ENCODE data around the gene GRIK4. TPM values are rescaled to one million over a fixed set of nuclear protein-coding genes. Genes with fewer than 3 reads are reported as not detected.

The GRIK4 gene
- total RNA-seq, 2 experiments from 2014 or later, result 0.06 TPM; not detected in 1

DNA sequence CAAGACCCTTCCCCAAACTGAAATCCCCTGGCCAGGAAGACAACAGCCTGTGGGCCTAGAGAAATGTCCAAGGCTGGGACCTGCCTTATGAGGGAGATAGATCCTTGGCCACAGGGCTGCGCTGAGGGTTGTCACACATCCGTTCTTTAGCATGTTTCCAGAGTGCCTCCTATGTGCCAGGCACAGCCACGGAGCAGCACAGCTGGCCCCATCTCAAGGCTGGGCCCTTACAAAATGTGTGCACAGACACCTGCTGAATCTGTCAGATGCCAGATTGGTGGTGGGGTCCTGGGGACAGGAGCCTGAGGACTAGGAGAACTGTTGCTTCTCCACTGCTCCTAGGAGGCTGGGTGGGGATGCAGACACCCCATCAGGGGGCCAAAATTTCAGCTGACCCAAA lies 11.2 kb downstream of the GRIK4 start:
- Histone ChIP-seq H3K9me2 (ENCODE audit: insufficient read depth, low read length) (no peaks in the 10 kb centered on the region), H3K4me3 (ENCODE audit: low read depth, low read length, poor library complexity, severe bottlenecking) (no peak overlapping the region), H3K36me3 (ENCODE audit: insufficient read depth, low read length) (no peaks in the 10 kb centered on the region), H4K20me1 (ENCODE audit: insufficient read depth, low read length) (no peaks in the 10 kb centered on the region), H3K27ac (ENCODE audit: low read depth, low read length, poor library complexity, severe bottlenecking) (no peak overlapping the region), H2AFZ (ENCODE audit: low read length) (no peak overlapping the region), H3K4me1 (ENCODE audit: insufficient read depth, low read length, poor library complexity, severe bottlenecking) (no peaks in the 10 kb centered on the region), H3K9me3 (ENCODE audit: low read length) (no peaks in the 10 kb centered on the region), H3K79me2 (ENCODE audit: insufficient read depth, low read depth, low read length) (no peaks in the 10 kb centered on the region), H3K4me2 (ENCODE audit: low read length) (no peak overlapping the region)
- ChIA-PET POLR2A (no interaction called here), CTCF (ENCODE audit: unreplicated experiment) (no interaction called here)
- intact Hi-C loops (cut with micrococcal nuclease; ENCODE audit: unreplicated experiment), result no loop called here
- TF ChIP-seq, protein P1, sequence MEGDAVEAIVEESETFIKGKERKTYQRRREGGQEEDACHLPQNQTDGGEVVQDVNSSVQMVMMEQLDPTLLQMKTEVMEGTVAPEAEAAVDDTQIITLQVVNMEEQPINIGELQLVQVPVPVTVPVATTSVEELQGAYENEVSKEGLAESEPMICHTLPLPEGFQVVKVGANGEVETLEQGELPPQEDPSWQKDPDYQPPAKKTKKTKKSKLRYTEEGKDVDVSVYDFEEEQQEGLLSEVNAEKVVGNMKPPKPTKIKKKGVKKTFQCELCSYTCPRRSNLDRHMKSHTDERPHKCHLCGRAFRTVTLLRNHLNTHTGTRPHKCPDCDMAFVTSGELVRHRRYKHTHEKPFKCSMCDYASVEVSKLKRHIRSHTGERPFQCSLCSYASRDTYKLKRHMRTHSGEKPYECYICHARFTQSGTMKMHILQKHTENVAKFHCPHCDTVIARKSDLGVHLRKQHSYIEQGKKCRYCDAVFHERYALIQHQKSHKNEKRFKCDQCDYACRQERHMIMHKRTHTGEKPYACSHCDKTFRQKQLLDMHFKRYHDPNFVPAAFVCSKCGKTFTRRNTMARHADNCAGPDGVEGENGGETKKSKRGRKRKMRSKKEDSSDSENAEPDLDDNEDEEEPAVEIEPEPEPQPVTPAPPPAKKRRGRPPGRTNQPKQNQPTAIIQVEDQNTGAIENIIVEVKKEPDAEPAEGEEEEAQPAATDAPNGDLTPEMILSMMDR (conservative IDR thresholded peaks at IDR 0.05; ENCODE audit: low read length), result no peak
- no peak for TF ChIP-seq EZH2phosphoT487 (IDR thresholded peaks at IDR 0.05; ENCODE audit: borderline replicate concordance, low read depth, low read length)
- DNase-seq (ENCODE audit: low spot score), result no peak
- BruUV-seq (replicated peaks), result no TSS peak

DNA sequence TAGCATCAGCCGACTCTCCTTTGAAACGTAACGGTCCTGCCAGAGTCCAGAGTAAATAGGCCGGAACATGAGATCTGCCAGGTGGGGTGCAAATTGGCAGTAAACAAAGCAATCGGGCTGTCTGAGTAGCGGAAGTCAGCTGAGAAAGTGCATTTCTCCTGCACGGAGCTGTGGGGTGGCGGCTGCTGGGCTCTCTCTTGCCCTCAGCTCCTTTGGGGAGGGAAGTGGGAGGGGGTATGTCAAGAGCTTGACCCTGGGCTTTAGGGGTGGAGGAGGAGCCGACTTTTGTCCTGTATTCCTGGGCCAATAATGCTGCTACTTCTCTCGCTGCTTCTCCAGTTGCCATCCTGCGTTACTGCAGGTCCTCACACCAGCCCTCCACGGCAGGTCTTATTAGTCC lies 11.6 kb downstream of the GRIK4 start:
- POLR2A ChIA-PET, result interaction anchor here (0.7 kb wide), 2 partner anchors 143 to 1961 kb away, joined by 3 to 4 read pairs; no protein-coding TSS in a partner anchor
- TF ChIP-seq, protein P1 (conservative IDR thresholded peaks at IDR 0.05; ENCODE audit: low read length), result no peak
- TF ChIP-seq EZH2phosphoT487 (IDR thresholded peaks at IDR 0.05; ENCODE audit: borderline replicate concordance, low read depth, low read length), result no peak
- H3K36me3 ChIP-seq (ENCODE audit: insufficient read depth, low read length), result no peaks in the 10 kb centered on the region
- no peak overlapping the region for H3K27ac ChIP-seq (ENCODE audit: low read depth, low read length, poor library complexity, severe bottlenecking)
- H3K9me3 ChIP-seq (ENCODE audit: low read length), result no peaks in the 10 kb centered on the region
- H3K4me2 ChIP-seq (ENCODE audit: low read length), result no peak overlapping the region
- H3K4me3 ChIP-seq (ENCODE audit: low read depth, low read length, poor library complexity, severe bottlenecking), result no peak overlapping the region
- no peak overlapping the region for H2AFZ ChIP-seq (ENCODE audit: low read length)
- intact Hi-C loops (cut with micrococcal nuclease; ENCODE audit: unreplicated experiment), result no loop called here
- DNase-seq (ENCODE audit: low spot score), result no peak
- no peaks in the 10 kb centered on the region for H3K9me2 ChIP-seq (ENCODE audit: insufficient read depth, low read length)
- no peaks in the 10 kb centered on the region for H3K79me2 ChIP-seq (ENCODE audit: insufficient read depth, low read depth, low read length)
- no TSS peak for BruUV-seq (replicated peaks)
- CTCF ChIA-PET (ENCODE audit: unreplicated experiment), result no interaction called here
- H4K20me1 ChIP-seq (ENCODE audit: insufficient read depth, low read length), result no peaks in the 10 kb centered on the region
- no peaks in the 10 kb centered on the region for H3K4me1 ChIP-seq (ENCODE audit: insufficient read depth, low read length, poor library complexity, severe bottlenecking)

DNA sequence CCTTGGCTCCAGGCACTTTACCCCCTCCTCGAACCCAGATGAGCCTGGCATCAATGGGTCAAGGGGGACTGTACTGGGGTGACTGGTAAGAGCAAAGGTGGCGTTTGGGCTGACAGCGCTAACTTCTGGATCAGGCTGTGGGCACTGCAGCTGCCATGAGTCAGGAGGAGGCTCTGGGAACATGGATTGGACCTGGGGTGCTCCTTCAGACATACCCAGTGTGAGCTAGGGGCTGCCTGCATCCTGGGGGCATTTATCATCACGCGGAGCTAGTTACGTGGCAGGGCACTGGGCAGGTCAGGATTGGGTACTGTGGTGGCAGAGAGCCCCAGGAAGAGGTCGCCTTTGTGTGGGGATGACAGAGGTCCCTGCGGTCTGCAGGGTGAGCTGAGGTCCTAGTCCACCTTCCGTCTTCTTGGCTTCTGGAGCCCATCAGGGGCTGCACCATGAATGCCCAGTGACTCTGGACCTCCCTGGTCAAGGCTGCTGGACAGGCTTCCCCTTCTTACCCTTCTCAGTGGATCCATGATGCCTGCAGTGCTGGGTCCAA lies 13.1 kb downstream of the GRIK4 start:
- POLR2A ChIA-PET, result no interaction called here

More for the DNA sequence above, 13.1 kb downstream of the GRIK4 start:
- Histone ChIP-seq H3K4me3 (ENCODE audit: low read depth, low read length, poor library complexity, severe bottlenecking) (no peak overlapping the region), H3K36me3 (ENCODE audit: insufficient read depth, low read length) (no peaks in the 10 kb centered on the region), H3K4me2 (ENCODE audit: low read length) (no peak overlapping the region), H3K9me2 (ENCODE audit: insufficient read depth, low read length) (no peaks in the 10 kb centered on the region), H3K79me2 (ENCODE audit: insufficient read depth, low read depth, low read length) (no peaks in the 10 kb centered on the region), H3K4me1 (ENCODE audit: insufficient read depth, low read length, poor library complexity, severe bottlenecking) (no peaks in the 10 kb centered on the region), H3K27ac (ENCODE audit: low read depth, low read length, poor library complexity, severe bottlenecking) (no peak overlapping the region), H3K9me3 (ENCODE audit: low read length) (no peaks in the 10 kb centered on the region), H2AFZ (ENCODE audit: low read length) (no peak overlapping the region), H4K20me1 (ENCODE audit: insufficient read depth, low read length) (no peaks in the 10 kb centered on the region)
- intact Hi-C loops (cut with micrococcal nuclease; ENCODE audit: unreplicated experiment), result no loop called here
- no TSS peak for BruUV-seq (replicated peaks)
- TF ChIP-seq EZH2phosphoT487 (IDR thresholded peaks at IDR 0.05; ENCODE audit: borderline replicate concordance, low read depth, low read length), result no peak
- TF ChIP-seq, protein P1 (conservative IDR thresholded peaks at IDR 0.05; ENCODE audit: low read length), result no peak
- DNase-seq (ENCODE audit: low spot score), result no peak
- CTCF ChIA-PET (ENCODE audit: unreplicated experiment), result no interaction called here

Data from OCI-LY7 (cell line).